HG02970 (cell line): ENCODE measurements around the gene OR9I1.

Experiments
- ATAC-seq: cut with Tn5 transposase; IDR thresholded peaks from one replicate; pipeline ENCODE4 v1.9.1; 2021; ENCODE audit warnings: mild to moderate bottlenecking, moderate library complexity, moderate number of reproducible peaks; ENCODE audit not compliant: unreplicated experiment, low FRiP score

The OR9I1 gene, protein sequence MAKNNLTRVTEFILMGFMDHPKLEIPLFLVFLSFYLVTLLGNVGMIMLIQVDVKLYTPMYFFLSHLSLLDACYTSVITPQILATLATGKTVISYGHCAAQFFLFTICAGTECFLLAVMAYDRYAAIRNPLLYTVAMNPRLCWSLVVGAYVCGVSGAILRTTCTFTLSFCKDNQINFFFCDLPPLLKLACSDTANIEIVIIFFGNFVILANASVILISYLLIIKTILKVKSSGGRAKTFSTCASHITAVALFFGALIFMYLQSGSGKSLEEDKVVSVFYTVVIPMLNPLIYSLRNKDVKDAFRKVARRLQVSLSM

DNA sequence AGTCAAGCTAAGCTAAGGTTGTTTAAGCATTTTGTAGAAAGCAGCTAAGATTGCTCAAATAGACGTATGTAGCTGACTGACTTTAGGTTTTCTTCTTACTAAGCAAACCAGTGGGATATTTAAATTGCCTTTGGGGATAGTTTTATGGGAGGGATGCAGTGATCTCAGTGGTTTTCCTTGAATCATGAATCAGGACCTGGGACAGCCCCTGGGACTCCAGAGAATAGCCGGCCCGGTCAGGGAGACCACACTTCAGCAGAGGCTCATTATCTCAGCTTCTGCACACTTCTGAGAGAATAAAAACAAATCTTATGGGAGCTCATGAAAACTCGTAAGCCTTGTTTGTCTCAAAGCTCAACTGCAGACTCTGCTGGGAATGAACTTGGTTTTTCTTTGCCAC, at the start of gene OR9I1:
OR9I1 (minus strand) TSS at position 62 of the 400 bp plus-strand sequence. CDS start 6,086 bp downstream, outside the sequence.
- no peak for ATAC-seq

DNA sequence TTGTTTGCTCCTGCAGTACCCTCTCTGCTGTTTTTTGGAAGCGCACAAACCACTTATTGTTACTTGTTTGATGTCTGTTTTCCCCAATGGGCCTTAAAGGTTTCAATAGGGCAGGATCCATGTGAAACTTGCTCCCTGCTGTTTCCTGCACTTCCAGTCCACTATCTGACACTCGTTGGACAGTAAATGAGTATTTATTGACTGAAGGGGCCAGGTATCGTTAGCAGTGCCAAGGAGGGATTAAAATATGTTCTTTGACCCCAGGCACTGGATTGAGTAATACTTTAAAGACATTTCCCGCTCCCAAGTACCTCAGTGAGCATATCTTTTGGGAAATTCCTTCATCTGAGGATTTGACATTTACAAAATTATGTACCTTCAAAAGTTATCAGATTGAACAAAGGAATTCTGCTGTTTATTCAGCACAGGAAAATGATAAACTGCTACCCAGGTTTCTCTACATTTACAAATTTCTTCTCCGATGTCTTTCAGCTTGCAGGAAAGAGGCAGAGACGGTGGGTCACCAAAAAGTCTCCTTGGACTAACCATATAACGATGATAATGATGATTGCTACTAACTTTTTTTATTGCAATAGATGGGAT, 40.3 kb upstream of the OR9I1 start:
- no peak for ATAC-seq

DNA sequence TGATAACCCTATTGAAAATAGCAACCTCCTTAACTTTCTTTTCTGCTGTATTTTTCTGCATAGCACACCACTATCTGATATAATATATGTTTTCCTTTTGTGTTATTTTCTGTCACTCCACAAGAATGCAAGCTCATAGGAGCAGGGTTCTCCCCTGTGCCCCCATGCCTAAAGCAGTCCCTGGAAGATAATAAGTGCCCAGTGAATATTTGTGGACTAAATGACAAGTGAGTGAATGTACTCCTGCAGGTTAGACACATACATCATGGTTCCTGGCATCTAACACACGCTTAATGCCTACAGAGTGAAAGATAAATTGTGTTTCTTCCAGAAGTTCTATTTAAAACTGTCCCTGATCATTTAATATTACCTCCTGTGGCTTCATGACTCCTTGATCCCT, 39.7 kb upstream of the OR9I1 start:
- no peak for ATAC-seq

DNA sequence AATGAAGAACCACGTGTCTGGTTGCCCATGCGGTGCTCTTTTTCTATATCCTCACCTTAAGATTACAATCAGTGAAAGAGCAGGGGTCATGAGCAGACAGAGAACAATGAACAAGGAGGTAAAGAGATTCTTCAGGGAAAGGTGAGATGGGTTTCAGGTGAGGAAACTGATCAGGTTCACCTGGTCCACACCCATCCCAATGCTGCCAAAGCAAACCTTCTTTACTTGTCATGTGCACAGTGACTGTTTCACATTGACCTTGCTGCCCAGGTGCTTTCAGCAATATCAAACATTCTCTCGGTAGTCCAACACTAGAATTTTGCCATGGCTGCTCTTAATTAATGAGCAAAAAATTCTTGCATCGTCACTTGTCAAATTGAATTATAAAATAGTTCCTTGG, 39.1 kb upstream of the OR9I1 start:
- no peak for ATAC-seq

DNA sequence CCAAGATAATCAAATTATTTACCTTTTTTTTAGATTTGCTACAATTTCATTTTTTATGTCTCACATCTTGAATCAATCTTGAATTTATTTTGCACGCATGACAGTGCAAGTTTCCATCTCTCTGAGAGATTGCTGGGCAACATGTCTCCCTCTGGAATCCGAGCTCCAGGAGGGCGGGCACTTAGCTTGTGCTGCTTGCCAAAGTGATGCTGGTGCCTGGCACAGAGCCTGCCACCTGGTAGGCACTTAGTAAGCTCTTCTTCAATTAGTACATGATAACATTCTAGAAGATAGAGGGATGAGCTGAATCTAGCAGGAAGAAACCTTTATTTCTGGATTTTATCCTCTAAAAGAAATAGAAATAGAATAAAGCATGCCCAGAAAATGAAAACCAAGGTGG, 27.5 kb upstream of the OR9I1 start:
- ATAC-seq, result no peak

DNA sequence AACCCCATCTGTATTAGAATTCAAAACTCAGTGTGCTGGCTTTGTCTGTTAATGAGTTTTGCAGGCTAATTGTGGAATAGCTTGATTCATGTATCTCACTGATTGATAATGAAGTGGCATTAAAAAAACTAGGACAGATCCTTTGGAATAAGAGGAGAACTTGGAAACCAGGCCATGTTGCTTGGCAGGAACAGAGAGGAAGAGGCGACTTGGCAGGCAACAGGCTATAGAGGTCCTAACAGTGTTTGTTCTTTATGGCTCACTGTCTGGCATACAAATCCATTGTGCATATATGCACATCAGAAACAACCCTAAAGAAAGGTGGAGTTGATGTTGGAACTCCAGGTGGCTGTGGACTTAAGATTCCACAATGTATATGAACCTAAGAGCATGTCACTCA, 17.4 kb upstream of the OR9I1 start:
- no peak for ATAC-seq

DNA sequence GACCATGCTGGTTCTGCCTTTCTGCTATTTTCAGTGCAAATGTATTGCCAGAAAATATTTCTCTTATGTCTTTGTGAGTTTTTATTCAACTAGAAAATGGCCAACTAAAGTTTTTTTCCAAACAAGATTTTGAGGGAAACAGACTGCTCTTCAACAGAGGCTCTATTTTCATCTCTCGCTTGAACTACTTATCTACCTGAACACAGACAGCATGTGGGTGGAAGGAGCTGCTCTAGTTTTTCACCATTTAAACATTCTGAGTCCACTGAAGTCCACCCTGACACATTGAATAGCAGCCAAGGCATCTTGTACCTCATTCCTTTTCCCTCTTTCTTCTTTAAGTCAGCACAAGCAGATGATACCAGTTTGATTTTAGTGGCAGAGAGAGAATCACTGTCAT, 9.8 kb upstream of the OR9I1 start:
- no peak for ATAC-seq

DNA sequence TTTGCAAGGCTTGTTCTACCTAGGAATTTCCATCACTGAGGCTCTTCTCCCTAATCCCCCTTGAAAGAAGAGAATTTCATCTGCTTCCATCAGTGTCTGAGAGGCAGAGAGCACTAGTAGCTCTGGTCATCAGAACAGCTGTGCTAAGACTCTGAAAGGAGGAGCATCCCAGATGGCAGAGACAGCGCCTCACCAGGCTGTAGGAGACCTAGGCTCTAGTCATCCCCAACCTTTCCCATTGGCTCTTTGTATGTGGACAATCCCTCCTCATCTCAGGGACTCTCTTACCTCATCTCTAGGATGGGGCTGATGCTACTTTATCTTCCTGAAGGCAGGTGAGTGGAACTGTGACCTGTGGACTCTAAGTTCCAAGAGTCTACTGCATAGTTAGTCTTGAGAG, 8.8 kb upstream of the OR9I1 start:
- no peak for ATAC-seq

DNA sequence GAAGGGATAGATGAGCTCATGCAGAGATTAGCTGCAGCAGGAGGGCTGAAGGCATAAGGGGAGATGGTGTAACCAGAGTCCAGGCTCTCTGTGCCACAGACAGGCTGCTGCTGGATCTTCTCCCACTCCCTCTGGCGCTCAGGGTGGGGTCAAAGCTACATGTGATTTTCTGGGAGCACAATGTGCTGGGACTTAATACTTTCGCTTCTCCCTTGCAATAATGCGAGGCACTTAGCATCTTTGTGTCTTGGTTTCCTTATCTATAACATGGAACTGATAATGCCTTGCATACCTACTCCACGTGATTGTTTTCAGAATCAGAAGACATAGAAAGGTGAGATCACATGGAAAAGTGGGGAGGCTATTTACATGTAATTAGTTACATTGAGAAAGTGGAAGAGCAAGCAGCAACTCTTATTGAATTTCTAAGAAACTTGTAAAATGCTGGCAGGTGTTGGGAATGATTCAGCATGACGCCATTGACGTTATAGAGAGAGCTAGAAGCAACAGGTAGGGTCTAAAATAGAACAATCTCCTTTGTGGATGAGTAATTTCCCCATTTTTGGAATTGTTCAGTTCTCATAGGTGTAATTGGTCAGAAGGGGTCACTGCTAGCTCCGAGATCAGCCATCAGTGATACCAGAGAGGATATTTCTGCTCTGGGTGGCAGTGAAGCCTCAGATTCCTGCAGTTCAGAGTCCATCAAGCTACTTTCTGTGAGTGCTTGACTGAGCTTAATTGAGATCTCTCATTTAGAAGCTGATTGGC, 8.2 kb upstream of the OR9I1 start:
- no peak for ATAC-seq

DNA sequence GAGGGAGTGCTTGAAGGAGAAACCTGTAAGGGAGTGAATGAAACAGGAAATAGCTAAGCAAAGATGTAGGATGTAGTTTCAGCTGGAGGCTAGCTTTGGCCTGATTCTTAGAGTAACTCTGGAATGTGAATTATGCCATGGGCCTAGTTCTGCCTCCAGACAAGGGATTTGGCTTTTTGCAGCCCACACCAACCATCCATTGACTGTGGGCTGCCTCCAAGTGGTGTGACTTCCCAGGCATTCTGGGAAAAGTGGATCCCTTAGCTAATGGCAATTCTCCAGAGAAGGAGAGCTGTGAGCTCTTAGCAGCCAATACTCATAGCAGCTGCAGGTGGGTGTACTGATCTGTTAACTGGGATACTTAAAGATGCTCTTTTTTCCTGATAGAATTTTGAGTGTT, 2.0 kb upstream of the OR9I1 start:
- ATAC-seq, result no peak

DNA sequence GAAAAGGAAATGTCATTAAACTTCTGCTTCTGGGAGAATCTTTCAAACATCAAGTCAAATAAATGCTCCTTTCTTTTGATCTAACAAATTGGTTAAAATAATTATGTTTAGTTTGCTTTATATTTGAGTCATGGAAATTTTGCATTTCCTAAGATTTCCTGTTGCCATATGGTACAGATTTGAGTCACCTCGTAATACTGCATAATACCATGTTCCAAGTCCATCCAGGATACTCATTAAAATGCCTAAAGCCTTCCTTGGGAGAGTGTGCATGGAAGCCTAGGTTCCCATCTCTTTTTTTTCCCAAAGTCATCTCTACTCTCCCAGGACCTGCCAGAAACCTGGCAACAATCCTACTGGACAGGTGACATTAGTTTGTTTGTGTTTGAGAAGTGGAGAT, 4.2 kb downstream of the OR9I1 start:
- ATAC-seq, result no peak

DNA sequence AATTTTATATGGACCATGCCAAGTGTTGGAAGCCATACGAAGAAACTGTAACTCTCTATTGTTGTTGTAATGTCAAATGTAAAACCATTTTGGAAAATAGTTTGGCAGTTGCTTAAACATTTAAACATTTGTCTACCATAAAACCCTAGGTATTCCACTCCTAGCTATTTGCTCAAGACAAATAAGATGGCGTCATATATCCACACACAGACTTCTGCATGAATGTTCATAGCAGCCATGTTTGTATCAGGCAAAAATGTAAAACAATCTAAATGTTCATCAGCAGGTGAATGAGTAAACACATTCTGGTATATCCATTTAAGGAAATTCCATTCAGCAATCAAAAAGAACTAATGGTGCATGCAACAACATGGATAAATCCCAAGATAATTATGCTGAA, 27.9 kb downstream of the OR9I1 start:
- ATAC-seq, result no peak

DNA sequence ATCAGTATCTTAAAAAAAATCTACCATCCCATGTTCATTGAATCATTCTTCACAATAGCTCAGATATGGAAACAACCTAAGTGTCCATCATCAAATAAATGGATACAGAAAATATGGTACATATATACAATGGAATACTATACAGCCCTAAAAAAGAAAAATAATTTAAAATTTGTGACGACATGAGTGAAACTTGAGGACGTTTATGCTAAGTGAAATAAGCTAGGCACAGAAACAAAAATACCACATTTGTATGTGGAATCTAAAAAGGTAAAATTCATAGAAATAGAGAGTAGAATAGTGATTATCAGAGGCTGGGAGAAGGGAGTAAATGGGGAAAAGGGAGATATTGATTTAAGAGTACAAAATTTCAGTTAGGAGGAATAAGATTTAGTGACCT, 38.8 kb downstream of the OR9I1 start:
- no peak for ATAC-seq

DNA sequence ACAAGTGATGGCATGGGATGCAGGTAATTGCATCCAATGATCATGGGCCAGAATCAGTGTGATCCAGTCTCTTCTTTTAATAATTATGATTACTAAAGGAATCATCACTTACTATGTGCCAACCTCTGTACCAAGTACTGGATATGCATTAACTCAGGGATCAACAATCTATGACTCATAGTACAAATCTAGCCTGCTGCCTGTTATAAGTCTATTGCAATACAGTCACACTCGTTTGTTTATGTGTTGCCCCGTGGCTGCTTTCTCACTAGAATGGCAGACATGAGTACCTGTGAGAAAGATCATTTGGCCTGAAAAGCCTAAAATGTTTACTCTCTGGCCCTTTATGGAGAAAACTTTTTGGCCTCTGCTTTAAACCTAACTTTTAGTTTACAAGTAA, 49.5 kb downstream of the OR9I1 start:
- ATAC-seq, result no peak

DNA sequence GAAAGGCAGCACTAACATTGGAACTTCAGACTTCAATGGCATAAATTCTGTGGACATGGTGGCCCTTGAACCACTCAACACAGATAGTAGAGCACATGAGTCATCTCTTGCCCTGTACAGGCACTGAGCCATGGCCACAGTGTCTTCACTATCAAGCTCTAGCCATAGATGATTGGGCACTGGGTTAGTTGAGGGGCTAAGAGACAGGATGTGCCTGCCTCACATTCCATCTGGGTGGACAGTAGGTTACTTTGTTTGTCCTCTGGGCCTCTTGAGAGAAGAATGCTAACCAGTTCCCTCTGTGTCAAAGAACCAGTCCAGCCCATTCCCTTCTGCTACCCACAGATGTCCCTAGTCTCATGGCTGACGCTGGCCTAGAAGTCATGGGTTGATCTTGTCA, 54.7 kb downstream of the OR9I1 start:
- ATAC-seq, result no peak

DNA sequence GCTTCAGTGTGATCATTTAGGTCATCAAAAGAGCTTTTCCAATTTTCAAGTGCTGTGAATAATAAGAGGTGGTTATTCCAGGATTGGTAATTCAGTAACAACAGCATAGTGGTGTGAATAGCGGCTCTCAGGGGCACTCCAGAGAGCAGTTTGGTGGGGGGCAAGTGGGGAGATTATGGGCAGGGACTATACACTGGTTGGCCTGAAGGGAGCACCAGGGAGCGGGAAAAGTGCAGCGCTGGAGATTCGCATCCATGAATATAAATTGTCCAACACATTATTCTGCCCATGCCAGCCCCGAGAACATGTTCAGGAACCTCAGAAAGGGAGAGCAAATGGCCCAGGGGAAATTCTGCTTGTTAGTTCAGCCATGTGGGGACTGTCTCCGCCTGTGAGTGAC, 56.7 kb downstream of the OR9I1 start:
- ATAC-seq, result no peak

DNA sequence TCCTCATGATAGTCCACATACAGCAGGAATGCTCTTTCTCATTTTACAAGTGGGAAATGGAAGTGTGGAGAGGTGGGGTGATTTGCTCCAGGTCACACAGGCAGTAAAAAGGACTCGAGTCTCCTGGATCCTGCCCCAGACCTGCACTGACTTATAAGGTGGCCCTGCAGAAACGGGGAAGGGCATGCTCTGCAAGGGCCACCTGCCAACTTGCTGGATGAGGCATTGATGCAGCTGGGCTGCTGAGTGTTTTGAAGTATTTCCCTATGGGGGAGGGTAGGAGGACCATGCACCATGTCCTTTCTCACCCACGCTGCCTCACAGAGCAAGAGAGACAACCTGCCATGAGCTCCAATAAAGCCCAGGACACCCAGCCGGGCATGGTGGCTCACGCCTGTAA, 57.6 kb downstream of the OR9I1 start:
- ATAC-seq, result no peak
